ES-I3 (cell line): ENCODE results near the gene HLA-A.
"Not testable (repeated sequence)": the region's sequence is repeated elsewhere in the genome, so short reads cannot be mapped to it uniquely, and the experiment has no call there.

ENCODE experiments used
- H3K36me3 ChIP-seq: 2 replicates; pipeline ENCODE4 v1.6.1; 2013; ENCODE audit warnings: mild to moderate bottlenecking, low read length, control low read depth, moderate library complexity; ENCODE audit not compliant: insufficient read depth
- H3K4me1 ChIP-seq: 2 replicates; pipeline ENCODE4 v1.6.1; 2013; ENCODE audit warnings: mild to moderate bottlenecking, control low read depth, low read length; ENCODE audit not compliant: insufficient read depth
- H3K9ac ChIP-seq: 2 replicates; pipeline ENCODE4 v1.6.1; 2013; ENCODE audit warnings: low read depth, mild to moderate bottlenecking, low read length, moderate library complexity
- H3K9me3 ChIP-seq: 2 replicates; pipeline ENCODE4 v1.6.1; 2013; ENCODE audit warnings: mild to moderate bottlenecking, low read length, moderate library complexity; ENCODE audit not compliant: control insufficient read depth, insufficient read depth

The HLA-A gene

DNA sequence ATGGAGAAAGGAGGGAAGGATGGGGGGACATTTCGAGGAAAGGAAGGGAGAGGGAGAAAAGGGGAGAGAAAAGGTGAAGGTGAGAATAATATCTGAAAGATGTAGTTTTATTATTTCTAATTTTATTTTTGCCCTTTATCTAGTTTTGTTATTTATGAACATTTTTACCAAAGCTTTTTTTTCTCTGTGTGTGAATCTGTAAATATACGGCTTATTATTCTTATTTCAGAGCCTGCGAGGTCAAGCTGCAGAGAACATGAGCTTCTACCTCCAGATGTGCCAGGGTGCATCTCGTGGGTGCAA is 35.0 kb downstream of the HLA-A start:
- no peaks in the 10 kb centered on the region for H3K9me3 ChIP-seq
- H3K36me3 ChIP-seq = no peaks in the 10 kb centered on the region
- peak overlapping the region; percentile 67; the same call in 1 of the 2 replicates for H3K9ac ChIP-seq
- H3K4me1 ChIP-seq = peaks cover 3% of the 10 kb centered on the region; the same call in 1 of the 2 replicates

DNA sequence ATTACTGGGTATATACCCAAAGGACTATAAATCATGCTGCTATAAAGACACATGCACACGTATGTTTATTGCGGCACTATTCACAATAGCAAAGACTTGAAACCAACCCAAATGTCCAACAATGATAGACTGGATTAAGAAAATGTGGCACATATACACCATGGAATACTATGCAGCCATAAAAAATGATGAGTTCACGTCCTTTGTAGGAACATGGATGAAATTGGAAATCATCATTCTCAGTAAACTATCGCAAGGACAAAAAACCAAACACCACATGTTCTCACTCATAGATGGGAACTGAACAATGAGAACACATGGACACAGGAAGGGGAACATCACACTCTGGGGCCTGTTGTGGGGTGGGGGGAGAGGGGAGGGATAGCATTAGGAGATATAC is 37.7 kb downstream of the HLA-A start:
- not testable (repeated sequence) for H3K9ac ChIP-seq, H3K4me1 ChIP-seq, H3K36me3 ChIP-seq, H3K9me3 ChIP-seq

DNA sequence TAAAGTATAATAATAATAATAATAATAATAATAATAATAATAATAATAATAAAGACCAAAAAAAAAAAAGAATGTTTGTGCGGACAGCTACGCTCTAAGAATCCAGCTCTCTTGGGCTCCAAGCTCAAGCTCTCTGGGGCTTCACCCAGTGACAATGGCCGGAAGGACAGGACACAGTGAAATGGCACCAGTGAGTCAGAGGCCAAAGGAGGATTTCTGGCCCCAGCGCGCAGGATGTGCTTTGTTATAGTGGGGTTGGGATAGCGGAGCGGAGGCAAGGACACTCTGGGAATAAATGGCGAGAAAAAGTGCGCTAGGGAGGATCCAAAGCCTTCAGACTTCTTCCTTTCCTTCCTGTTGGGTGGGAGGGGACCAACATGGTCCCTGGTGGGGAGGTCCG is 38.2 kb downstream of the HLA-A start:
- H3K4me1 ChIP-seq = peaks cover 3% of the 10 kb centered on the region; the same call in 1 of the 2 replicates
- H3K9ac ChIP-seq = no peak overlapping the region
- H3K9me3 ChIP-seq = no peaks in the 10 kb centered on the region
- H3K36me3 ChIP-seq = no peaks in the 10 kb centered on the region

DNA sequence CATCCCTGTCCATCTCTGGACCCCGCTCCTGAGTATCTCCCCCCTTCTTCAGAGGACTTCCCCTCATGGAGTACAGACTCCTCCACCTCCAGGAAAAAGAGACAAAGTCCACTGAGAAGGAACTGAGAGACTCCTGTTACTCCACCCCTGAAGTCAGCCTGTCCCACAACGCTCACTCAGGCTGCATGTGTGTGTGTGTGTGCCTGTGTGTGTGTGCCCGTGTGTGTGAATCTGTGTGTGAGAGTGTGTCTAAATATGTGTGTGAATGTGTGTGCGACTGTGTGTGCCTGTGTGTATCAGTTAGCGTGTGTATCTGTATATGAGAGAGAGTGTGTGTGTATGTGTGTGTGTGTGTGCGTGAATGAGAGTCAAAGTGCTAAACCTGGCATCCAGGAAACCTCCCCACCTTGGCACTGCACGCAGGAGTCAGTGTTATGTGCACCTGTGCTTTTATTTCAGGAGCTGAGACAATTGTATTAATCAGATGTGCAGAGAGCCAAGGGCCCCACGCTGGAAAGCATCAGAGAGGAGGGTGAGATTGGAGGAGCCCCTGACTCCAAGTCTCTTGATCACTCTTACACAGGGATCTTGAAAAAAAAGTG is 39.0 kb downstream of the HLA-A start:
- H3K9ac ChIP-seq = no peak overlapping the region

DNA sequence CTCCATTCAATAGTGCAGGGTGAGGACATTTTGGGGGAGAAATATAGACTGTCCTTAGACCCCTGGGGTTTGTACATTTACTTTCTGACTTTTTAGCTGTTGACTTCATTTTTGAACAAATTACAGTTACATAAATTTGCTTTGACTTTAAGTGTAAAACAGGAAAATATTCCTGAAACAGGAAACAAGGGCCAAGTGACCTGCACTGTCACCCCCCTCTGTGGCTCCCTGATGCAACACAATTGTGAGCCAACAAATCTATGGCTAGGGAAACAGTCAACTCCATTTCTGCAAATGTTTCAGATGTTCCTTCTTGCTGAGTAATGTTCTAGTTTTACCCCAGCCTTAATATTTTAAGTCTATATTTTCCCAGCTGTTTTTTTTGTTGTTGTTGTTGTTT is 39.8 kb downstream of the HLA-A start:
- Histone ChIP-seq H3K4me1 (peaks cover 3% of the 10 kb centered on the region; the same call in 1 of the 2 replicates), H3K36me3 (no peaks in the 10 kb centered on the region), H3K9me3 (no peaks in the 10 kb centered on the region), H3K9ac (no peak overlapping the region)

More for the DNA sequence above, 39.0 kb downstream of the HLA-A start:
- peaks cover 3% of the 10 kb centered on the region; the same call in 1 of the 2 replicates for H3K4me1 ChIP-seq
- no peaks in the 10 kb centered on the region for H3K9me3 ChIP-seq
- no peaks in the 10 kb centered on the region for H3K36me3 ChIP-seq

DNA sequence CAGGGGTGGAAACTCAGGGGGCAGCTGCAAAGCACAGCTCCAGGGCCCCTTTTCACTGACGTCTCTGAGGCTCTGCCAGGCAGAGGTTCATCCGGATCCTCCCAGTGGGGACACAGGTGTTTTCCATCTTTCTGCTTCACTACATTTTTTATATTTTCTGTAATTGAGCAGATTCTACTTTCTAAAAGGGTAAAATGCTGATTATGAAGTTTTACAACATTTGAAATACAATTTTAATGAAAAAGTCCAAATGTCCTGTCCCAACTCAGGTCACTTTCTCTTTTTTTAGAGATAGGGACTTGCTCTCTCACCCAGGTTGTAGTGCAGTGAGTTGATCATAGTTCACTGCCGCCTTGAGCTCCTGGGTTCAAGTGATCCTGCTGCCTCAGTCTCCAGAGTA is 41.9 kb downstream of the HLA-A start:
- no peak overlapping the region for H3K9ac ChIP-seq
- H3K4me1 ChIP-seq = no peaks in the 10 kb centered on the region; the same call in 1 of the 2 replicates
- H3K36me3 ChIP-seq = no peaks in the 10 kb centered on the region
- H3K9me3 ChIP-seq = no peaks in the 10 kb centered on the region

DNA sequence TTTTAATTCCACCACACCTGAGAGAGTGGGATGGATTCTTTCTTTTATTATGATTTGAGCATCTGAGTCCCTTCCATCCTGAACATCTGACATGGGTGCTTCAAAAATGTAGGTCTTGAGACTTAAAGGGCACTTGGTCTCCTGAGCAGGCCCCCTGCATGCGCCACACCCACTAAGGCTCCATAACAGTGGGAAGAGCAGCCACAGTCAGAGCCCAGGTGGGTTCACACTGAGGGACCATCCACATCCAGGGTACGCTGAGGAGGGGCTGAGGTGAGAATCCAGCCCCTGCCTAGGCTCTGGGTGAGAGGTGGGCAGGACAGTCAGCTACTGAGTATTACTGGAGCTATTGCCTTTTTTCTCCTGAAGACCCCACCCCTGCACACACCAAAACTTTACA is 42.7 kb downstream of the HLA-A start:
- no peaks in the 10 kb centered on the region for H3K36me3 ChIP-seq

DNA sequence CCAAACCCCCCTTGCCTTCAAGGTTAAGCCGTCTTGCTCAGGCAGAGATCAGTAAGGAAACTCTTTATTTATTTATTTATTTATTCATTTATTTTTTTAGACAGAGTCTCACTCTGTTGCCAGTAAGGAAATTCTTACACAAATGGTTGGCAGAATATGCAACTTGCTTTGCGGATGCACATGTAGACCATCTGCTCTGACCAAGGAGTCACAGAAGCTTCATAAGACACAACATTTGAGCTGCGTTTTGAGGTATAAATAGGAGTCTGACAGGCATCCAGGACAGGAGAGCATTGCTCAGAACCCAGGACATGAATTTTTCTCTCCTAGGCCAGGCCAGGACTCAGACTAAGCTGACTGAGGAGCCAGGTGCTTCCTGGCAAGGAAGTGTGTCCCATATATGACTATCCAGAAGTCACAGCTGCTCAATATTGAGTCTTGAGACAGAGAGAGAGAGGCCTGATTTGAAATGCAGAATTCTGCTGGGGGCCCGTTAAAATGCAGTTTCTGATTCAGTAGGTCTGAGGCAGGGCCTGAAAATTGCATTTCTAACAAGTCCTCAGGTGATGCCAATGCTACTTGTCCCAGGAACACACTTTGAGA is 43.9 kb downstream of the HLA-A start:
- Histone ChIP-seq H3K9me3 (no peaks in the 10 kb centered on the region), H3K4me1 (no peaks in the 10 kb centered on the region; the same call in 1 of the 2 replicates), H3K9ac (no peak overlapping the region), H3K36me3 (no peaks in the 10 kb centered on the region)

More for the DNA sequence above, 42.7 kb downstream of the HLA-A start:
- H3K4me1 ChIP-seq = no peaks in the 10 kb centered on the region; the same call in 1 of the 2 replicates
- no peak overlapping the region for H3K9ac ChIP-seq
- H3K9me3 ChIP-seq = no peaks in the 10 kb centered on the region

DNA sequence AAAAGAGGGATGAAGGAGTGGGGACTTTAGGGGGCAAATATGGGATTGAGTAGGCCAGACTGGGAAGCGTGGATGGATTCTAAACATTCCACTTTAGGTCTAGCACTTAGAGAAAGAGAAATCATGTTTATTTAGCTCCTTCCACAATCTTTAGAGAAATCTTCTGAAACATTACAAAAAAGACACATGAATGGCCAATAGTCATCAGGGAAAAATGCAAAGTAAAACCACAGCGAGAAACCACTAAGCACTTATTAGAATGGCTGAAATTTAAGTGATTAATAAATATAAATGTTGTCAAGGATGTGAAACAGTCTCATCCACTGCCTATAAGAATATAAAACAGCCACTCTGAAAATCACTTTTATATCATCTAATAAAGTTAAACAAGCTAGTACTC is 46.9 kb downstream of the HLA-A start:
- Histone ChIP-seq H3K4me1 (no peaks in the 10 kb centered on the region), H3K9ac (no peak overlapping the region), H3K36me3 (no peaks in the 10 kb centered on the region), H3K9me3 (no peaks in the 10 kb centered on the region)

DNA sequence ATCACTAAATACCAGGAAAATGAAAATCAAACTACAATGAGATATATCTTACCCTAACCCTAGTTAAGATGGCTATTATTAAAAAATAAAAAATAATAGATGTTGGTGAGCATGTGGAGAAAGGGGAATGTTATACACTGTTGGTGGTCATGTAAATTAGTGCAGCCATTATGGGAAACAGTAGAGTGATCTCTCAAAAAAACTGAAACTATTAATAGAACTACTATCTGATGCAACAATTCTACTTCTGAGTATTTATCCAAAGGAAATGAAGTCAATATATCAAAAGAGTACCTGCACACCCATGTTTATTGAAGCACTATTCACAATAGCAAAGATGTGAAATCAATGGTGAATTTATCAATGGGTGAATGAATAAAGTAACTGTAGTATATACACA is 48.6 kb downstream of the HLA-A start:
- H3K9me3 ChIP-seq = no peaks in the 10 kb centered on the region
- no peaks in the 10 kb centered on the region for H3K36me3 ChIP-seq
- H3K4me1 ChIP-seq = no peaks in the 10 kb centered on the region
- H3K9ac ChIP-seq = no peak overlapping the region

DNA sequence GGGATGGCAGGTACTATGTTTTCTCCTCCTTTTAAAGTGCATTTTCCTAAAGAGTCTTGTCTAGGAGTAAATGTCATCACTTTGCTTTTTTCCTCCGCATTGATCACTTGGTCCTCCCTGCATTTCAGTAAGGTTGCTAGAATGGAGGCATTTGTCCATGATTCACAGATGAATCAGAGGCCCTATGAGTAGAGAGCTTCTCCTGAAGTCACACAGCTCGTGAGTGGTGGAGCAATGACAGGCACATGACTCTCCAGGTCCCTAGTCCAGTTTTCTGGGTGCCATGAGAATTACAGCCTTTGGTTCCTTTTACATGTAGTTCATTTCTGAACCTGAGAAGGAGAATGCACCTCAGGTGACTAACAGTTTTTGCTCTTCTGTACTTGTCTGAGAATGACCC is 50.5 kb downstream of the HLA-A start:
- H3K9ac ChIP-seq = no peak overlapping the region
- H3K4me1 ChIP-seq = no peaks in the 10 kb centered on the region
- H3K9me3 ChIP-seq = no peaks in the 10 kb centered on the region
- H3K36me3 ChIP-seq = no peaks in the 10 kb centered on the region

DNA sequence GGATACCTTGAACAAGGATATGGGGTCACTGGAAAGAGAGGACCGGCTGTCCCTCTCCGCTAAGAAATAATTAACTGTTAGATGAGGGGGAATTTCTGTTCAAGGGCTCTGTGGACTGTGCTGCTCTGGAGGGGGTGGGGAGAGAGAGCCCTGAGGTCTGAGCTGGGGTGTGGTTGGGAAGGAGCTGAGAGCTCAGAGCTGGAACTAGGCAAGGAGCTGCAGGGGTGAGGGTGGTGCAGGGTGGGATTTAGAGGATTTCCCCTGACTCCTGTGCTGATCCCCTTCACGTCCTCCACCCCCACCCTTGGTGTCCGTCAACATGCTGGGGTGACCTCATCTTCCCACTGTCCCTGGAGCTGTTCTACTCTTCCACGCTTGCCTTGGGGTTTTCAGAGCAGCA is 52.5 kb downstream of the HLA-A start:
- Histone ChIP-seq H3K36me3 (no peaks in the 10 kb centered on the region), H3K9me3 (no peaks in the 10 kb centered on the region), H3K9ac (no peak overlapping the region), H3K4me1 (no peaks in the 10 kb centered on the region)

DNA sequence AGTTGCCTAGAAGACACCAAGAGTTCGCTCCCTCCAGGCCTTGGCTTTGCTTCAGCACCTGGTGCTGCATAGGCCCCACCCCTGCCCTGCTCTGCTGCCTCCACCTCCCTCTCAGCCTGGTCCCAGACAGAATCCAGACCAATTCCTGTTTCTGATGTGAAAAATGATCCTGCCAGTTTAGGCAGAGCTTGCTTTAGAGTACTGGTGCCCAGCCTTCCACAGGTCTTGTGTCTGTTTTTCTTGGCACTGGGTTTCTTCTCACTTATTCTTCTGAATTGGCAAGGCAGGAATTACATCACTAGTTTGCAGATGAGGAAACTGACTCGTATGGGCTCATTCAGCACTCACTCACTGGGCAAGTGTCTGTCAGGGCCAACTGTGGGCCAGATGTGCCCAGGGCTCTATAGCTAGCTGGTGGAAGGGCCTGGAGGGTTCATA is 53.0 kb downstream of the HLA-A start:
- Histone ChIP-seq H3K9me3 (no peaks in the 10 kb centered on the region), H3K36me3 (no peaks in the 10 kb centered on the region), H3K9ac (no peak overlapping the region), H3K4me1 (no peaks in the 10 kb centered on the region)
